ELF-1 (cell line): ENCODE data around the gene STPG2.

Source experiments
- DNase-seq: peaks from one replicate; pipeline ENCODE4 v3.0.0-alpha.2; 2016; ENCODE audit warnings: low read depth, low spot score

Gene STPG2

GRCh38 chr4:98093662-98094061 is 49.6 kb downstream of the STPG2 start:
- no peak for DNase-seq

- no peak for DNase-seq
Measured at GRCh38 chr4:98092833-98093439, 50.3 kb downstream of the STPG2 start.

GRCh38 chr4:98081936-98082335 is 61.3 kb downstream of the STPG2 start:
- no peak for DNase-seq

- no peak for DNase-seq
Measured at GRCh38 chr4:98068495-98068894, 74.8 kb downstream of the STPG2 start.

- no peak for DNase-seq
Measured at GRCh38 chr4:98055800-98056501, 87.3 kb downstream of the STPG2 start.

- peak; percentile 23 for DNase-seq
Measured at GRCh38 chr4:98046665-98047064, 96.6 kb downstream of the STPG2 start.

GRCh38 chr4:98030059-98030458 is 113.2 kb downstream of the STPG2 start:
- DNase-seq: no peak

GRCh38 chr4:98027827-98028226 is 115.4 kb downstream of the STPG2 start:
- DNase-seq: no peak

GRCh38 chr4:98026362-98026761 is 116.9 kb downstream of the STPG2 start:
- no peak for DNase-seq

- DNase-seq: no peak
Measured at GRCh38 chr4:98006814-98007412, 136.4 kb downstream of the STPG2 start.

GRCh38 chr4:98006060-98006459 is 137.2 kb downstream of the STPG2 start:
- DNase-seq: no peak

- no peak for DNase-seq
Measured at GRCh38 chr4:98000940-98001339, 142.3 kb downstream of the STPG2 start.

- DNase-seq: no peak
Measured at GRCh38 chr4:97998203-97998602, 145.1 kb downstream of the STPG2 start.

GRCh38 chr4:97994765-97995465 is 148.4 kb downstream of the STPG2 start:
- DNase-seq: peak; percentile 3

- no peak for DNase-seq
Measured at GRCh38 chr4:97990409-97990808, 152.9 kb downstream of the STPG2 start.

- peak; percentile 9 for DNase-seq
Measured at GRCh38 chr4:97987019-97987648, 156.1 kb downstream of the STPG2 start.

- peak; percentile 3 for DNase-seq
Measured at GRCh38 chr4:97984545-97985131, 158.6 kb downstream of the STPG2 start.

- no peak for DNase-seq
Measured at GRCh38 chr4:97978791-97979488, 164.3 kb downstream of the STPG2 start.

- no peak for DNase-seq
Measured at GRCh38 chr4:97953171-97953941, 189.9 kb downstream of the STPG2 start.

- DNase-seq: no peak
Measured at GRCh38 chr4:97952763-97953162, 190.5 kb downstream of the STPG2 start.
